Endothelial cell of umbilical vein (primary cell): ENCODE measurements around the gene TPSB2. TPM values are rescaled to one million over a fixed set of nuclear protein-coding genes. Genes with fewer than 3 reads are reported as not detected.

ENCODE experiments used
- BruUV-seq: library from RNA; stranded (reverse); fragments of 400-500 nt; replicated peaks from 2 replicates; lab custom pipeline; 2021; lab: Mats Ljungman, UMichigan
- CTCF ChIA-PET: fragments of 300-600, 350-600 bp; sonication (Branson Sonifier 250); formaldehyde crosslinking; loops from one replicate; lab custom pipeline; 2021; ENCODE audit warnings: antibody characterized with exemption, inconsistent platforms; lab: Charles Lee
- POLR2A ChIA-PET: fragments of 300-600, 350-600 bp; sonication (Branson Sonifier 250); formaldehyde crosslinking; loops from one replicate; lab custom pipeline; 2021; ENCODE audit warnings: antibody characterized with exemption, inconsistent platforms; lab: Charles Lee
- DNase-seq: peaks from one replicate; pipeline ENCODE4 v3.0.0-alpha.2; 2011; ENCODE audit warnings: low read depth, low spot score
- FAIRE-seq: peaks from 2 replicates; lab custom pipeline; 2011; peaks lifted over from hg19 to GRCh38; lab: Jason Lieb, UNC
- H2AFZ ChIP-seq: 2 replicates; pipeline ENCODE4 v1.6.0; 2012; ENCODE audit warnings: low read depth, low read length, control low read depth, inconsistent platforms
- H3K27ac ChIP-seq: 2 replicates; pipeline ENCODE4 v1.5.1; 2011; ENCODE audit warnings: low read depth, mild to moderate bottlenecking, control low read depth, low read length, moderate library complexity; ENCODE audit not compliant: insufficient read depth
- H3K27me3 ChIP-seq, 2 experiments: 2 replicates each; pipeline versions ENCODE4 v1.6.0 to v1.6.1; 2011; ENCODE audit warnings: low read length in 2 of 2, mixed read lengths in 1 of 2; ENCODE audit not compliant: control insufficient read depth in 2 of 2, insufficient read depth in 2 of 2
- H3K36me3 ChIP-seq, 2 experiments: 2 replicates in 1 of 2; 3 replicates in 1 of 2; pipeline ENCODE4 v1.5.1; 2011; ENCODE audit warnings: low read length in 2 of 2, mild to moderate bottlenecking in 1 of 2, moderate library complexity in 1 of 2; ENCODE audit not compliant: control insufficient read depth in 2 of 2, insufficient read depth in 2 of 2; ENCODE audit errors: extremely low read depth in 1 of 2
- H3K4me1 ChIP-seq: 3 replicates; pipeline ENCODE4 v1.5.1; 2011; ENCODE audit warnings: mild to moderate bottlenecking, low read length; ENCODE audit not compliant: control insufficient read depth, insufficient read depth; ENCODE audit errors: extremely low read depth
- H3K4me2 ChIP-seq: 2 replicates; pipeline ENCODE4 v1.6.1; 2011; ENCODE audit warnings: low read length, control low read depth, mixed read lengths; ENCODE audit not compliant: insufficient read depth
- H3K4me3 ChIP-seq, 3 experiments: fragments of 200-600 bp in 1 of 3; sonication (generic), shearing (Covaris generic) in 1 of 3; replicated peaks in 1 of 3; 2 replicates each; pipeline ENCODE4 v1.5.1; 2011 to 2016; ENCODE audit warnings: control low read depth in 3 of 3, low read length in 3 of 3, mild to moderate bottlenecking in 2 of 3, inconsistent platforms in 1 of 3, low read depth in 1 of 3, moderate library complexity in 1 of 3; ENCODE audit not compliant: insufficient read depth in 1 of 3
- H3K79me2 ChIP-seq: 2 replicates; pipeline ENCODE4 v1.6.0; 2012; ENCODE audit warnings: low read length, inconsistent platforms; ENCODE audit not compliant: control insufficient read depth, insufficient read depth
- H3K9ac ChIP-seq: replicated peaks from 2 replicates; pipeline ENCODE3; 2011; ENCODE audit warnings: low read length, control low read depth; ENCODE audit not compliant: insufficient read depth; ENCODE audit errors: extremely low read depth
- H3K9me1 ChIP-seq: replicated peaks from 3 replicates; pipeline ENCODE4 v1.6.0; 2011; ENCODE audit warnings: mild to moderate bottlenecking, low read length; ENCODE audit not compliant: control insufficient read depth, insufficient read depth; ENCODE audit errors: extremely low read depth
- H3K9me3 ChIP-seq: replicated peaks from 2 replicates; pipeline ENCODE4 v1.5.1; 2012; ENCODE audit warnings: low read length, inconsistent platforms; ENCODE audit not compliant: control insufficient read depth, insufficient read depth
- H4K20me1 ChIP-seq: replicated peaks from 2 replicates; pipeline ENCODE3; 2011; ENCODE audit warnings: mild to moderate bottlenecking, low read length; ENCODE audit not compliant: control insufficient read depth, insufficient read depth; ENCODE audit errors: extremely low read depth
- EZH2 ChIP-seq: IDR thresholded peaks from 2 replicates; pipeline ENCODE4 v1.6.1; 2012; ENCODE audit warnings: borderline replicate concordance, low read depth, mild to moderate bottlenecking, moderate library complexity, low read length, inconsistent platforms; ENCODE audit not compliant: severe bottlenecking
- FOS ChIP-seq: IDR thresholded peaks from 2 replicates; pipeline ENCODE4 v1.6.1; 2011; ENCODE audit warnings: mild to moderate bottlenecking, low read length, moderate library complexity, borderline replicate concordance; ENCODE audit not compliant: insufficient read depth
- JUN ChIP-seq: IDR thresholded peaks from 2 replicates; pipeline ENCODE4 v1.6.1; 2011; ENCODE audit warnings: borderline replicate concordance, low read depth; ENCODE audit not compliant: insufficient read length, insufficient read depth
- MYC ChIP-seq: IDR thresholded peaks from one replicate; pipeline ENCODE4 v1.6.1; 2011; ENCODE audit warnings: mild to moderate bottlenecking, low read depth, low read length
- POLR2A ChIP-seq: IDR thresholded peaks from 2 replicates; pipeline ENCODE4 v1.6.1; 2012; ENCODE audit warnings: low read depth, mild to moderate bottlenecking, control low read depth, low read length
- POLR2AphosphoS5 ChIP-seq: IDR thresholded peaks from 2 replicates; pipeline ENCODE4 v1.6.1; 2012; ENCODE audit warnings: low read depth, mild to moderate bottlenecking, control low read depth, low read length, moderate library complexity; ENCODE audit not compliant: insufficient read depth
- dilution Hi-C: fragments of 300-500 bp; cut with MboI; formaldehyde crosslinking; loops from one replicate; pipeline ENCODE4 v1.15.0; 2019; ENCODE audit warnings: low sequenced_read_pairs; ENCODE audit not compliant: extremely low pct_ligation_motif_present
- intact Hi-C: fragments of 100-400 bp; cut with micrococcal nuclease; formaldehyde crosslinking; loops from one replicate; pipeline ENCODE4 v1.10.0; 2022
- polyA plus RNA-seq, 4 experiments: library from polyadenylated mRNA; depleted of rRNA in 3 of 4; stranded (reverse) in 3 of 4; unstranded in 1 of 4; fragments of >200 nt; gene quantifications; 2 replicates each; pipeline versions ENCODE4 v1.2.1 to v1.2.3, GENCODE V29; 2011 to 2012; ENCODE audit warnings: missing spikeins in 1 of 4
- total RNA-seq: library from RNA; stranded (reverse); gene quantifications from 2 replicates; pipeline ENCODE4 v1.2.3, GENCODE V29; 2021
- TF ChIP-seq, protein P1 (sequence below): IDR thresholded peaks from 2 replicates; pipeline ENCODE4 v1.6.1; 2011; ENCODE audit not compliant: insufficient read depth, insufficient read length

The TPSB2 gene
- total and polyA plus RNA-seq, 2 donors (not counting 3 experiments of a cell fraction or from before 2014, with no cell fraction given), result not detected

DNA sequence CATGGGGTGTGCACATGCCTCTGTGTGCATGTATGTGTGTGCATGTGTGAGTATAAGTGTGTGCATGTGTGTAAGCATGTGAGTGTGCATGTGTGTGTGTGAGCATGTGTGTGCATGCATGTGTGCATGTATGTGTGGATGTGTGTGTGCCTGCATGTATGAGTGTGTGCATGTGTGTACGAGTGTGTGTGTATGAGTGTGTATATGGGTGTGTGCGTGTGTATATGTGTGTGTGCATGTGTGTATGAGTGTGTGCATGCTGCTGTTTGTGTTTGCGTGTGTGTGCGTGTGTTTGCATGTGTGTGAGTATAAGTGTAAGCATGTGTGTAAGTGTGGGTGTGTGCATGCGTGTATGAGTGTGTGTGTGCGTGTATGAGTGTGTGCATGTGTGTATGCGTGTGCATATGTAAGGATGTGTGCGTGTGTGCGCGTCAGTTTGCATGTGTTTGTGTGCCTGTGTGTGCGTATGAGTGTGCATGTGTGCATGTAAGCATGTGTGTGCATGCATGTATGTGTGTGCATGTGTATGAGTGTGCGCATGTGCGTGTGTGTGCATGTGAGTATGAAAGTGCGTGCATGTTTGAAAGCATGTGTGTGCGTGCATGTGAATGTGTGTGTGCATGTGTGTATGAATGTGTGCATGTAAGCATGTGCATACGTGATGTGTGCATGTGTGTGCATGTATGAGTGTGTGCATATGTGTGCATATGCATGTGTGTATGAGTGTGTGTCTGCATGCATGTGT lies 34.5 kb upstream of the TPSB2 start:
- FAIRE-seq (no peak), DNase-seq (no peak)
- dilution Hi-C loops, result no loop called here
- no peak overlapping the region for H3K27ac ChIP-seq
- H2AFZ ChIP-seq, result no peak overlapping the region
- no peaks in the 10 kb centered on the region for H3K79me2 ChIP-seq
- ChIA-PET CTCF (no interaction called here), POLR2A (no interaction called here)
- no TSS peak for BruUV-seq
- H3K9me1 ChIP-seq, result no peaks in the 10 kb centered on the region
- no peak for TF ChIP-seq POLR2AphosphoS5
- no peak for TF ChIP-seq JUN
- no peak for TF ChIP-seq FOS
- no peak for TF ChIP-seq MYC
- TF ChIP-seq POLR2A, result no peak
- no peak for TF ChIP-seq EZH2
- H3K4me1 ChIP-seq, result no peaks in the 10 kb centered on the region
- H4K20me1 ChIP-seq, result no peaks in the 10 kb centered on the region
- H3K4me2 ChIP-seq, result no peak overlapping the region
- H3K27me3 ChIP-seq, result peaks cover 16 to 19% of the 10 kb centered on the region in 2 experiments
- no peak overlapping the region for H3K9ac ChIP-seq
- intact Hi-C loops, result no loop called here
- H3K9me3 ChIP-seq, result no peaks in the 10 kb centered on the region
- H3K4me3 ChIP-seq, result no peak overlapping the region
- no peaks in the 10 kb centered on the region for H3K36me3 ChIP-seq

DNA sequence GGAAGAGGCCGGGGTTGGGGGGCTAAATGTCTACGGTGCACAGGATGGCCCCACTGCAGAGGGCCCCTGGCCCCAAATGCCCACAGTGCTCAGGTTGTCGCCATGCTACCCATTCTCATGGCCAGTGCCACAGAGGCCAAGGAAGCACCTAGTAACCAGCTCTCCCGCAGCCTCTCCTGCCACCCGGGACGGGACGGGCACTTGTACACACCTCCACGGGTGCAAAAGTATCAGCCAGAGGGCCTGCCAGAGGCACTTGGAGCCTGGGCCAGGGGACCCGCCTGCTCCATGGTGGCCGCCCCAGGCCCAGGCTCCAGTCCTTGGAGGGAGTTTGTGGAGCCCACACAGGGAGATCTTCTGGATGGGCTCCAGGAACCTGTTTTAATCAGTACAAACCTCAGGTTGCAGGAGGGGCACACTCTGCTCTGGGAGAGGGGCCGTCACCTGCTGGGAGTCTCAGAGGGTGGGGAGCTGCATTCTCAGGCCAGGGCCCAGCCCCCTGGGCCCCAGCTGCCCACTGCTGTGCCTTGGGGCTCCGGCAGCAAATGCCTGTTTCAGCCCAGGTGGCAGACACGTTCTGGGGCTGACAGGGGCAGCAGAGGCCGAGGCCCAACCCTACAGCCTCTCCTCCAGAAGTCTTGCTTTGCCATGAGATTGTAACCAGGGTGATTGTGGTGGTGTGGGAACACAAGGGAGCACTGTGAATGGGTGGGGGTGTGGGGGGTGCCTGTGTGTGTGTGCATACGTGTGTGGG lies 33.8 kb upstream of the TPSB2 start:
- Histone ChIP-seq H3K27me3 (peaks cover 21 to 25% of the 10 kb centered on the region in 2 experiments), H3K79me2 (no peaks in the 10 kb centered on the region), H3K4me2 (no peak overlapping the region), H3K27ac (no peak overlapping the region), H3K9me3 (no peaks in the 10 kb centered on the region), H3K9ac (no peak overlapping the region), H3K4me3 (no peak overlapping the region), H3K4me1 (no peaks in the 10 kb centered on the region), H3K36me3 (no peaks in the 10 kb centered on the region), H2AFZ (no peak overlapping the region), H4K20me1 (no peaks in the 10 kb centered on the region), H3K9me1 (no peaks in the 10 kb centered on the region)
- DNase-seq, result no peak
- ChIA-PET POLR2A (no interaction called here), CTCF (no interaction called here)
- dilution Hi-C loops, result no loop called here
- FAIRE-seq, result no peak
- intact Hi-C loops, result no loop called here
- TF ChIP-seq, protein P1, sequence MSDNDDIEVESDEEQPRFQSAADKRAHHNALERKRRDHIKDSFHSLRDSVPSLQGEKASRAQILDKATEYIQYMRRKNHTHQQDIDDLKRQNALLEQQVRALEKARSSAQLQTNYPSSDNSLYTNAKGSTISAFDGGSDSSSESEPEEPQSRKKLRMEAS, result no peak
- TF ChIP-seq POLR2AphosphoS5, result no peak
- BruUV-seq, result no TSS peak
